Activated naive CD8-positive, alpha-beta T cell treated with anti-CD3 and anti-CD28 coated beads for 36 hours (primary cell): ENCODE results near the gene ZHX3. TPM values are rescaled to one million over a fixed set of nuclear protein-coding genes. Genes with fewer than 3 reads are reported as not detected.

Source experiments
- DNase-seq: peaks from one replicate; pipeline ENCODE4 v3.0.0; 2021
- H3K27ac Mint-ChIP-seq: one replicate; pipeline ENCODE4 v1.8.0; 2022; ENCODE audit warnings: mild to moderate bottlenecking, moderate library complexity, mixed read lengths
- H3K27me3 Mint-ChIP-seq: one replicate; pipeline ENCODE4 v1.8.0; 2022; ENCODE audit warnings: mild to moderate bottlenecking, mixed read lengths
- H3K36me3 Mint-ChIP-seq: one replicate; pipeline ENCODE4 v1.8.0; 2021; ENCODE audit warnings: mild to moderate bottlenecking, mixed read lengths
- H3K4me1 Mint-ChIP-seq: one replicate; pipeline ENCODE4 v1.8.0; 2021; ENCODE audit warnings: mixed read lengths
- H3K4me3 Mint-ChIP-seq: one replicate; pipeline ENCODE4 v1.8.0; 2022; ENCODE audit warnings: mild to moderate bottlenecking, moderate library complexity, mixed read lengths
- H3K9me3 Mint-ChIP-seq: one replicate; pipeline ENCODE4 v1.8.0; 2022; ENCODE audit warnings: mixed read lengths
- total RNA-seq, 2 experiments: library from RNA; stranded (reverse); gene quantifications; one replicate each; pipeline ENCODE4 v1.2.3, GENCODE V29; 2021

Gene ZHX3
- total RNA-seq, 2 experiments from 2014 or later = 15.5 to 17.6 TPM

DNA sequence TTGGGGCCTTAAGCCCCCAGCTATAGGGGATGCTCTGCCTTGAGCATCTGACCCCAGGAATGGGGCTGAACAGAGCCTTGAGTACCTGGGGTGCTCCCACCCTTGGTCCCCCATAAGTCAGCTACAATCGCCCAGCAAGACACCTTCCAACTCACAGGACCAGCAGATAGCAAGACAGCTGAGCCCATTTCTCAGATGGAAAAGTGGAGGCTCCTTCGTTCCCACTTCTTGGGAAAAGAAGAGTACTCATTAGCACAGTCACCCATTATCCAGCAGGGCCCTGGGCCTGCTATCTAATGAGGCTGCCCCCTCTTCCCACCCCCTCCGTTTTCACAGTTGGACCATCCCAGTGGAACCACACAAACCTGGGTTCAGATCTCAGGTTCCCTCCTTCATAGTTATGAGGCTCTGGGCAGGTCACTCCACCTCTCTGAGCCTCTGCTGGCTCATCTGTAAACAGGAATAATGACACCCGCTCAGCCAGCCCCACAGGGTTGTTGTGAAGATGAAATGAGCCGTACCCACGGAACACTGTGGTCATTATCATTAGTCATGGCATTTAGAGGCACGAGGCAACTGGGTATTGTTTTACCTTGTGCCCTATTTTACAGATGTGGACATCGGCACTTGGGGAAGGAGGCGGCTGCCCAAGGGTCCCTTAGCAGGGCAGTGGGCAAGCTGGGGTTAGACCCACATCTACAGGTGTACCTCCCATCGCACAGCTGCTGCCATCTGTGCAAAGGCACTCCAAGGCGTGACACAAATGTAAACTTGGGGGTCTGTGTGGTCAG is 27.6 kb upstream of the ZHX3 start:
- Mint-ChIP-seq H3K27ac (no peak overlapping the region), H3K4me3 (no peak overlapping the region), H3K4me1 (peaks cover 5% of the 10 kb centered on the region), H3K36me3 (no peaks in the 10 kb centered on the region), H3K9me3 (no peaks in the 10 kb centered on the region), H3K27me3 (no peaks in the 10 kb centered on the region)
- DNase-seq = no peak

DNA sequence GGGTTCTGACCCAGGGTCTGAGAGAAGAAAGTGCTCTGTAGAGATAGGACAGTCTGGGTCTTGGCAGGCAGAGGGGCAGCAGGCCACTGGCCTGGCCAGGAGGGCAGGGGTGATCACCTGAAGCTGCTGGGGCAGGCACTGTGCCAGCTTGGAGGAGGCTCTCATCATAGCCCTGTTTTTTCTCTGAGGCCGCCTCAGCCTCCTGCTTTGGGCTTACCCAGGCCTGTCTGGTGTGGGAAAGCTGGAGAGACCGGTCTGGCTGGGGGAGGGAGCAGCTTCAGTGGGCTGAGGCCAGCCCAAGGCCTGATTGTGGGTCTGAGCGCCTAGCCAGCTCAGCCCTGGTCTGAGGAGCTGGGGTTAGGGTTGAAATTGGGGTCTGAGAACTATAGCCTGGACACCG is 26.9 kb upstream of the ZHX3 start:
- H3K27ac Mint-ChIP-seq = no peak overlapping the region
- H3K27me3 Mint-ChIP-seq = peaks cover 3% of the 10 kb centered on the region
- H3K9me3 Mint-ChIP-seq = no peaks in the 10 kb centered on the region
- no peak overlapping the region for H3K4me3 Mint-ChIP-seq
- no peak for DNase-seq
- H3K4me1 Mint-ChIP-seq = peaks cover 7% of the 10 kb centered on the region
- H3K36me3 Mint-ChIP-seq = no peaks in the 10 kb centered on the region

DNA sequence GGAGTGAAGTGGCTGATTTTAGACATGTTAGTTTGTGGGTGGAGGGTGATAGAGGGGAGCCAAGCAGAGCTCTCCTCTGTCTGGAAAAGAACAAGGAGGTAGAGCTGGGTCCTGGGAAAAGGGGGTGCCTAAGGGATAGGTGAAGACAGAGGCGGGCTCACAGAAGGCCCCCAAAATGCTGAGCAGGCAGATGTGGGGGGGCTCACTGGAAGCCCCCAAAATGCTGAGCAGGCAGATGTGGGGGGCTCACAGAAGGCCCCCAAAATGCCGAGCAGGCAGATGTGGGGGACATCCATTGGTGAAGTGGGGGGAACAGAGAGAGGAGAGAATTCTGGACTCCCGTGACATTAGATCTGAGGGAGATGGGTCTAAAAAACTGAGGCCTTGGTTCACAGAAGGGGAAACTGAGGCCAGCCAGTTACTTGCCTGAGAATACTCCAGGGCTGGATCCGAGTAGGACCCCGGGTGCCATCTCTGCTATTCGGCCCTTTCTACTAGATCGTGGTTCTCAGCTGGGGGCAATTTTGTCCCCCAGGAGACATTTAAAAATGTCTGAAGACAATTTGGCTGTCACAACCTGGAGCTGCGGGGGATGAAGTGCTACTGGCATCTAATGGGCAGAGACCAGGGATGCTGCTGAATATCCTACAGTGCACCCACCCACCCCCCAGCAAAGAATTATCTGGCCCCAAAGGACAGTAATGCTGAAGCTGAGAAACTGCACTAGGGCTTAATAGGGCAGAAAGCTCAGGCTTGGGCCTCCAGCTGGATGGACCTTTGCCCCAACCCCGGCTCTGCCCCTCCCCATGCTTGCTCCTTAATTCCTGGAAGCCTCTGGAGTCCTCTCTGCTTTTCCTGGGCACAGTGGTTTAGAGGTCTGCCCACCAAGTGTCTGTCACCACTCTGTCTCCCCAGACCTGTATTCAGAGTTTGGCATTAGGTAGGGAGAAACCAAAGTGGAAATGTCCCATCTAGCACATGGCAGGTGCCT is 25.2 kb upstream of the ZHX3 start:
- H3K9me3 Mint-ChIP-seq = no peaks in the 10 kb centered on the region
- no peak for DNase-seq
- no peak overlapping the region for H3K27ac Mint-ChIP-seq
- H3K4me3 Mint-ChIP-seq = no peak overlapping the region
- H3K36me3 Mint-ChIP-seq = no peaks in the 10 kb centered on the region
- peaks cover 4% of the 10 kb centered on the region for H3K27me3 Mint-ChIP-seq
- peaks cover 7% of the 10 kb centered on the region for H3K4me1 Mint-ChIP-seq

DNA sequence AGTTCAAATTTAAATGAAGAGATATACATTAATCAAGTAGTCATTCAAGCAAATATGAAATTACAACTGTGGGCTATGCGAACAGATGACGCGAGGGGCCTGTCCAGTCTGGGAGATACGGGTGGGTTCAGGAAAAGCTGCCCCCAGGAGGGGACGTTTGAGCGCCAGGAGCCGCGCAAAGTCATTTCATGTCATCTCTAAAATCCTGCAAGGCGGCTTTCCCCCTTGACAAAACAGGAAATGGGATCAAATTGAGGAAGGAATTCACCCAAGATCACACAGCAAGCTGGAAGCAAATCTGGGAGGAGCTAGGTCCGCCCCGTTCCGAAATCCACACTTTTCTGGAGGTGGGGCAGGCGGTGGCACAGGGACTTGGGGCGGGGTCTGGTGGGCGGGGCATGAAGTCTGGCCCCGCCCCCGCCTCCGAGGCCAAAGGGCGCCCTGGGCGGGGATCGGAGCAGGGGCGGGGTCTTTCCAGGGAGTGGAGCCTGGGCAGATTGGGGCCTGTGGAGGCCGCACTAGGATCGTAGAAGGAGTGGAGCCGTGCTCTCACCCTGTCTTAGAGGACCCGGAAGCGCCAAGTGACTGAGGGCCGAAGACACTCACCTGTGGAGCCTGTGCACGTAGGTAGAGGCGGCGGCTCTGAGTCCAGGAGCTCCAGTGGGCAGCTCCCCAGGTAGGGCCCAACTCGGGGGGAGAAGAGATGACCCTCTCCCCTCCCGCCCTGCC is 23.0 kb upstream of the ZHX3 start, which contains the start of gene LPIN3:
LPIN3 (plus strand) TSS at position 495 of the 729 bp plus-strand sequence. CDS start 4,983 bp downstream, outside the sequence.
- peak within 1 kb of the TSS; percentile 71 for H3K4me3 Mint-ChIP-seq
- peaks cover 4% of the 10 kb centered on the region for H3K27me3 Mint-ChIP-seq
- H3K36me3 Mint-ChIP-seq = no peaks in the 10 kb centered on the region
- peaks cover 7% of the 10 kb centered on the region for H3K4me1 Mint-ChIP-seq
- peak; percentile 61 for DNase-seq
- no peaks in the 10 kb centered on the region for H3K9me3 Mint-ChIP-seq
- no peak within 1 kb of the TSS for H3K27ac Mint-ChIP-seq

DNA sequence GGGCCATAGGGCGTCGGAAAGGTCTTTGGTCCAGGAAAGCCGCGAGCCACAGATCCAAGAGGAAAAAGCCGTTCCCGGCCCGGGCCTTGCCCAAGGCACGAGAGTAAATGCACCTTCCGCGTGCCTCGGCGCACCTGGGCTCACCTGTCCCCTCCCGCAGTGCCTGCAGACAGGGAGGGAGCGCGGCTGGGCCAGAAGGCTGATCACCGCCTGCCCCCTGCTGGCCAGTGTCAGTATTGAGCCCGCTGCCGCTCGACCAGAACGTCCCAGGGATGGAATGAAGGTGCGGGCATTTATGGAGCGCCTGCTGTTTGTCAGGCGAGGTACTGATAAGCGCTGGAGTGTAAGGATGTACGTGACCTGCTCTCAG is 22.4 kb upstream of the ZHX3 start:
- DNase-seq = peak; percentile 85
- Mint-ChIP-seq H3K4me1 (peaks cover 7% of the 10 kb centered on the region), H3K27me3 (peaks cover 4% of the 10 kb centered on the region), H3K27ac (no peak overlapping the region), H3K4me3 (peak overlapping the region; percentile 71), H3K36me3 (no peaks in the 10 kb centered on the region), H3K9me3 (no peaks in the 10 kb centered on the region)

DNA sequence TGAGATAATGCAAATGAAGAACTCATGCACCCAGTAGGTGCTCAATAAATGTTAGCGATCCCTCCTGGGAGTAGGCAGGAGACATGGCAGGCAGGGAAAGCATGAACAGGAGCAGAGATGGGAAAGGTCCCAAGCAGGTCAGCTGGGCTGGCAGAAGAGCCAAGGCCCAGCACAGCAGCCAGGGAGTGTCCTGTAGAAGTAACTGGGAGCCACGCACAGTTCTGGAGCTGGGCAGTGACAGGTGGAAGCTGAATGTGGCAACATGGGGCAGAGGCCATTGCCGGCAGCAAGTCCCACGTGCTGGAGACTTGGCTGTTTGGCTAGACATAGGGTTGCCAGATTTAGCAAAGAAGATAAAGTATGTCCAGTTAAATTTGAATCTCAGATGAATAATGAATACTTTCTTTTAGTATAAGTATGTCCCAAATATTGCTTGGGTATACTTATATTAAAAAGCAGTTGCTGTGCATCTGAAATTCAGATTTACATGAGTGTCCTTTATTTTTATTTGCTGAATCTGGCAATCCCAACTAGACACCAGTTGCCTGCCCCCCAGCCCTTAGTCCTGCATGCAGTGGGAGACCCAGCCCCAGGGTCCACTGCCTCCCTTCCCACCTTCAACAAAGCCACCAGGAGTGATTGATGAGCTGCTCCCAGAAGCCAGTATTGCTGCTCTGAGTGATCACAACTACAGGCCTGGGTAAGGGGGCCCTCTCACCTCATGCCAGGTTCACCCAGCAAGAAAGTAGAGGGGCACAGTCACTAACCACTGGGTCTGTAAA is 19.4 kb upstream of the ZHX3 start:
- Mint-ChIP-seq H3K9me3 (no peaks in the 10 kb centered on the region), H3K4me1 (peaks cover 7% of the 10 kb centered on the region), H3K27me3 (peaks cover 4% of the 10 kb centered on the region), H3K27ac (no peak overlapping the region), H3K4me3 (no peak overlapping the region), H3K36me3 (no peaks in the 10 kb centered on the region)
- DNase-seq = no peak

DNA sequence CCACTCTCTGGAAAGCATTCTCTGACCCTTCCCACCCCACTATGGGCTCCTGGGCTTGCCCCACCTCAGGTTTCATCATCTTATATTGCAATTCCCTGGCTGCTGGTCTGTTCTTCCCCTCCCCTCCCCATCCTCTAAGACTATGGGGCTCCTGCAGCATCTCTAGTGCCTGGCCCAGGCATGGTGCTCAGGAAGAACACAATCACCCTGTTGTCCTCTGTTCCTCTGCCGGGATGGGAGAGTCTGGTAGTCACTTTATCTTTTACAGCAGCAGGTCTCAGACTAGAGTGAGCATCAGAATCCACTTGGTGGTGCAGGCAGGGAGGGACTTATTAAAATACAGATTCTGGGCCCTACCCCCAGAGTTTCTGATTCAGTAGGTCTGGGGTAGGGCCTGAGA is 18.1 kb upstream of the ZHX3 start:
- Mint-ChIP-seq H3K27ac (no peak overlapping the region), H3K4me1 (peaks cover 6% of the 10 kb centered on the region), H3K27me3 (peaks cover 4% of the 10 kb centered on the region), H3K4me3 (no peak overlapping the region), H3K9me3 (no peaks in the 10 kb centered on the region), H3K36me3 (no peaks in the 10 kb centered on the region)
- DNase-seq = no peak

DNA sequence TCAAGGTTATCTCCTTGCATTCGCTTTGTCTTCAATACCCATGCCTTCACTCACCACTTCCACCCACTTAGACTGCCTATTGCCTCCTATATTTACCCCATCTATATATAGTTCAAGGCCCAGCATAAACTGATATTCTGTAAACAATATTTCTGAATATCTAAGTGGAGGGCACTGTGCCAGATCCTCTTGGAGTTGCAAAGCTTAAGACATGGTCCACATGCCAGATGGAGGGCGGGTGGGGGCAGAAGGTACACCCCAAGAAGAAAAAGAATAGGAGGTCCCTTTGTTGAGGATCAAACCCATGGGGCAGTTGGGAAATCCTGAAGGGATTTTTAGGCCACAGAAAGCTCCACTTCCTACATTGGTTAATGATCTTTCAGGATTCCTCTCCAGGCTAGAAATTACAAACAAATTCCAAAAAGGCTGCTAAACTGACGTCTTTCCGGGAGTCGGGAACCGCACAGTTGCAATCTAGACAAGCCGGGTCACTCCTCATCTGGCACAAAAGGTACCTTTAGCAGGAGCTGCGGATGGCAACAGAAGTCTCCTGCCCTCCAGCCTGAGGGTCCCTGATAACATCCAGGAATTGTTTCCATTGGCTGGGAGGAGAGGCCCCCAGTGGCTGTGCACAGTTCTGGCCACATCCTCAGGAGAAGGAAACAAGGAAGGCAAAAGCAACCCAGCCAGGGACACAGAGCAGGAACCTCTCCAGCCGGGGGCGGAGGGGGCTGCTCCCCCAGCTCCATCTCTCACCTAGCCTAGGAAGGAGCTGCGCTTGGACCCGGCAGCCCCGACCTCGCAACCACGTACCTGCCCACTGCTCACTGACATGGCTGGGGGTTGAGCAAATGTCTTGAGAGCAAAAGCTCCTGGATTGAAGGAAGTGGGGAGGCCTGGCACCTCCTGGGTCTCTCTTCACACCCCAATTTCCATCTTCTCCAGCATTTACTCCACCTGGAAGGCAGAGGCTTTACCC is 17.2 kb upstream of the ZHX3 start:
- peaks cover 4% of the 10 kb centered on the region for H3K27me3 Mint-ChIP-seq
- H3K4me3 Mint-ChIP-seq = no peak overlapping the region
- no peaks in the 10 kb centered on the region for H3K36me3 Mint-ChIP-seq
- no peak overlapping the region for H3K27ac Mint-ChIP-seq
- H3K9me3 Mint-ChIP-seq = no peaks in the 10 kb centered on the region
- no peak for DNase-seq
- H3K4me1 Mint-ChIP-seq = peaks cover 6% of the 10 kb centered on the region

DNA sequence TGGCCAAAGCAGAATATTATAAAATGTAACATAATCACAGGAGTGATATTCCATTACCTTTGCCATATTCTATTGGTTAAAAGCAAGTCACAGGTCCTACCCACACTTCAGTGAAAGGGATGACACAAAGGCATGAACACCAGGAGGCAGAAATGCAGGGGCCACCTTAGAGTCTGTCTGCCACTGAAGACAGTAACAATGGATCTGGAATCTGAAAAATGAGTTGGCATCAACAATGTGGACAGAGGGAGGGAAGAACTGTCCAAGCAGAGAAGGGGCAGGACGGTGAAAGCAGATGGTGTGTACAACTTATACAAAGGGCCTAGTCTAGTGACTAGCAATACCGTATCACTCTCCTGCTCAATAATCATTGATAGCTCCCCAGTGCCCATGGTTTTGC is 16.5 kb upstream of the ZHX3 start:
- Mint-ChIP-seq H3K27me3 (no peaks in the 10 kb centered on the region), H3K4me3 (no peak overlapping the region), H3K4me1 (peaks cover 13% of the 10 kb centered on the region), H3K36me3 (no peaks in the 10 kb centered on the region), H3K27ac (no peak overlapping the region), H3K9me3 (no peaks in the 10 kb centered on the region)
- DNase-seq = no peak

DNA sequence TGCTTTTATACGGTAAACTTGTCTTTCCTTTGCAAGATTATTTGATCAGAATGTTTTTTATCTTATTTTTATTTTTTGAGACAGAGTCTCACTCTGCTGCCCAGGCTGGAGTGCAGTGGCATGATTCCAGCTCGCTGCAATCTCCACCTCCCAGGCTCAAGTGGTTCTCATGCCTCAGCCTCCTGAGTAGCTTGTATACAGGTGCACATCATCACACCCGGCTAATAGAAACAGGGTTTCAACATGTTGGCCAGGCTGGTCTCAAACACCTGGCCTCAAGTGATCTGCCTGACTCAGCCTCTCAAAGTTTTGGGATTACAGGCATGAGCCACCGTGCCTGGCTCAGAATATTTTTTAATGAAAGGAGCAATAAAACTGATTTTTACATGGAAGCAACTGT is 14.2 kb upstream of the ZHX3 start:
- H3K27ac Mint-ChIP-seq = no peak overlapping the region
- H3K4me1 Mint-ChIP-seq = peaks cover 15% of the 10 kb centered on the region

DNA sequence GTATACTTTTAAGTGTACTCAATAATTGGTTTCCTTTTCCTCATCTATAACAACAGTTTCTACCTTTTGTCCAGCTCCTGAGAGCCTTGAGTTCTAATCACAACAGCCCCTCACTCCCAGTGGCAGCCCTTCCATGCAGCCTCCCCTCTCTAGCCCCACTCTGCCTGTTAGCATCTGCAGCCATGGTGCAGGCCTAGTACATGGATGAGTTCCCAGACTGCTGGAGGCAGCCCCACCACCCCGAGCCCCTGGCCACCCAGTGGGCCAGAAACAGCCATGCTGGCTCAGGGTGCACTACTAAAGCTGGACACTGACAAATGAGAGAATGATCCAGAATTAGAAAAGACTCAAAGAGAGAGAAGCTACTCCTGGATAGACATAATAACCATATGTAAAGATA is 13.4 kb upstream of the ZHX3 start:
- Mint-ChIP-seq H3K27ac (no peak overlapping the region), H3K4me3 (no peak overlapping the region), H3K9me3 (no peaks in the 10 kb centered on the region), H3K36me3 (no peaks in the 10 kb centered on the region), H3K4me1 (peaks cover 15% of the 10 kb centered on the region), H3K27me3 (no peaks in the 10 kb centered on the region)
- no peak for DNase-seq

More for the DNA sequence above, 14.2 kb upstream of the ZHX3 start:
- H3K9me3 Mint-ChIP-seq = no peaks in the 10 kb centered on the region
- H3K27me3 Mint-ChIP-seq = no peaks in the 10 kb centered on the region
- no peak overlapping the region for H3K4me3 Mint-ChIP-seq
- no peak for DNase-seq
- H3K36me3 Mint-ChIP-seq = no peaks in the 10 kb centered on the region

DNA sequence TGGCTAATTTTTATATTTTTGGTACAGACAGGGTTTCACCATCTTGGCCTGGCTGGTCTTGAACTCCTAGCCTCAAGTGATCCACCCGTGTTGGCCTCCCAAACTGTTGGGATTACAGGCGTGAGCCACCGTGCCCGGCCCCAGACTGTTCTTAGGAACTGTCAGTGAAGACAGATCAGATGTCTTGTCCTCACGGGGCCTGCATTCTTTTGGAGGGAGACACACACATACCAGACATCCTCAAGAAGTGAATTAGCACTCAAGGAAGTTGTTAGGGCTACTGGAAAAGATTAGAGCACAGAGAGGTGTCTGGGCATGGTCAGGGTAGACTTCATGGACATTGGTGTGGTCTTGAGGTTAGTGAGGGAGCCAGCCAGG is 12.8 kb upstream of the ZHX3 start:
- H3K4me1 Mint-ChIP-seq = peaks cover 15% of the 10 kb centered on the region
- H3K4me3 Mint-ChIP-seq = no peak overlapping the region
- no peaks in the 10 kb centered on the region for H3K36me3 Mint-ChIP-seq
- no peaks in the 10 kb centered on the region for H3K27me3 Mint-ChIP-seq
- no peaks in the 10 kb centered on the region for H3K9me3 Mint-ChIP-seq
- DNase-seq = no peak
- no peak overlapping the region for H3K27ac Mint-ChIP-seq
